HG03575 (cell line): ENCODE results near the gene RNASE8.

Source experiments
- ATAC-seq: cut with Tn5 transposase; IDR thresholded peaks from one replicate; pipeline ENCODE4 v1.9.1; 2021; ENCODE audit not compliant: unreplicated experiment, insufficient number of reproducible peaks, low FRiP score; ENCODE audit errors: extremely low read depth

The RNASE8 gene

GRCh38 chr14:21043974-21044618 lies 13.5 kb upstream of the RNASE8 start:
- no peak for ATAC-seq

GRCh38 chr14:21047378-21047781 lies 10.2 kb upstream of the RNASE8 start:
- ATAC-seq = no peak

- ATAC-seq = no peak
Measured at GRCh38 chr14:21048638-21049037, 9.0 kb upstream of the RNASE8 start.

- no peak for ATAC-seq
Measured at GRCh38 chr14:21049271-21049673, 8.3 kb upstream of the RNASE8 start.

- ATAC-seq = no peak
Measured at GRCh38 chr14:21050597-21050996, 7.0 kb upstream of the RNASE8 start.

- no peak for ATAC-seq
Measured at GRCh38 chr14:21053184-21054122, 4.2 kb upstream of the RNASE8 start.

GRCh38 chr14:21054123-21054767 lies 3.4 kb upstream of the RNASE8 start:
- no peak for ATAC-seq

GRCh38 chr14:21054768-21055145 lies 2.9 kb upstream of the RNASE8 start:
- no peak for ATAC-seq

- ATAC-seq = no peak
Measured at GRCh38 chr14:21055432-21056117, 2.0 kb upstream of the RNASE8 start.

- no peak for ATAC-seq
Measured at GRCh38 chr14:21056520-21057163, 980 bp upstream of the RNASE8 start.

GRCh38 chr14:21058903-21059302 lies 1.3 kb downstream of the RNASE8 start:
- ATAC-seq = no peak

GRCh38 chr14:21059842-21060613 lies 2.4 kb downstream of the RNASE8 start:
- ATAC-seq = no peak

GRCh38 chr14:21060614-21061346 lies 3.2 kb downstream of the RNASE8 start:
- ATAC-seq = no peak

- ATAC-seq = no peak
Measured at GRCh38 chr14:21061347-21061668, 3.7 kb downstream of the RNASE8 start.

GRCh38 chr14:21063479-21063878 lies 5.9 kb downstream of the RNASE8 start:
- no peak for ATAC-seq

- ATAC-seq = no peak
Measured at GRCh38 chr14:21066882-21067502, 9.4 kb downstream of the RNASE8 start.
